HCT116 (cell line): ENCODE results near the gene TFF1. TPM values are rescaled to one million over a fixed set of nuclear protein-coding genes. Genes with fewer than 3 reads are reported as not detected.

Experiments
- ATAC-seq: fragments of 200-7000 bp; cut with Tn5 transposase; 2 replicates; pipeline ENCODE4 v1.9.1; 2020; ENCODE audit warnings: mild to moderate bottlenecking, moderate library complexity
- BruUV-seq: library from RNA; stranded (reverse); fragments of 400-500 nt; replicated peaks from 2 replicates; lab custom pipeline; 2021; lab: Mats Ljungman, UMichigan
- CTCF ChIA-PET: fragments of 300-600 bp; sonication (Branson Sonifier 250); formaldehyde crosslinking; loops from one replicate; lab custom pipeline; 2021; ENCODE audit warnings: antibody characterized with exemption; lab: Charles Lee
- POLR2A ChIA-PET: fragments of 300-600, 350-600 bp; sonication (Branson Sonifier 250); formaldehyde crosslinking; loops from one replicate; lab custom pipeline; 2021; ENCODE audit warnings: antibody characterized with exemption; lab: Charles Lee
- RAD21 ChIA-PET, 2 experiments: fragments of 300-600 bp; sonication (Branson Sonifier 250); formaldehyde crosslinking; loops; one replicate each; lab custom pipeline; 2023; ENCODE audit warnings: low total read pairs in 2 of 2; ENCODE audit not compliant: uncharacterized antibody in 2 of 2, unreplicated experiment in 2 of 2, low non-redundant PET in 1 of 2; lab: Charles Lee
- DNase-seq: peaks from one replicate; pipeline ENCODE4 v3.0.0-alpha.2; 2010; ENCODE audit warnings: low read depth, low spot score
- H2AFZ ChIP-seq: fragments of 200-600 bp; shearing (Covaris generic), sonication (generic); 2 replicates; pipeline ENCODE4 v1.6.1; 2017; ENCODE audit warnings: low read depth, mixed run types, mixed read lengths, antibody characterized with exemption, low read length; ENCODE audit not compliant: poor library complexity, severe bottlenecking
- H3K27ac ChIP-seq: 2 replicates; pipeline ENCODE4 v1.5.1; 2012; ENCODE audit warnings: low read depth, low read length
- H3K27me3 ChIP-seq: fragments of 200-600 bp; sonication (generic); 2 replicates; pipeline ENCODE4 v1.6.1; 2016; ENCODE audit warnings: mixed run types, low read length, mixed read lengths; ENCODE audit not compliant: insufficient read depth
- H3K36me3 ChIP-seq, 2 experiments: fragments of 200-500 bp in 1 of 2; fragments of 200-600 bp in 1 of 2; sonication (Bioruptor generic) in 1 of 2; sonication (generic) in 1 of 2; 2 replicates each; pipeline versions ENCODE4 v1.5.1 to v1.6.1; 2014 to 2016; ENCODE audit warnings: low read length in 2 of 2, inconsistent platforms in 1 of 2, mixed read lengths in 1 of 2, mixed run types in 1 of 2; ENCODE audit not compliant: insufficient read depth in 2 of 2, control insufficient read depth in 1 of 2
- H3K4me1 ChIP-seq, 2 experiments: fragments of 200-600 bp in 1 of 2; sonication (generic) in 1 of 2; 2 replicates each; pipeline versions ENCODE4 v1.5.1 to v1.6.1; 2012 to 2017; ENCODE audit warnings: low read length in 2 of 2, inconsistent platforms in 1 of 2, mild to moderate bottlenecking in 1 of 2, mixed read lengths in 1 of 2, mixed run types in 1 of 2, moderate library complexity in 1 of 2; ENCODE audit not compliant: insufficient read depth in 2 of 2, control insufficient read depth in 1 of 2
- H3K4me2 ChIP-seq: fragments of 200-600 bp; sonication (generic); 2 replicates; pipeline ENCODE4 v1.6.1; 2017; ENCODE audit warnings: mixed run types, low read length, mixed read lengths
- H3K4me3 ChIP-seq, 2 experiments: fragments of 200-600 bp in 1 of 2; sonication (generic) in 1 of 2; replicated peaks in 1 of 2; 2 replicates each; pipeline ENCODE4 v1.5.1; 2011 to 2016; ENCODE audit warnings: low read length in 2 of 2, control low read depth in 1 of 2, low read depth in 1 of 2, mild to moderate bottlenecking in 1 of 2, mixed read lengths in 1 of 2, mixed run types in 1 of 2
- H3K79me2 ChIP-seq: fragments of 200-600 bp; sonication (generic); 2 replicates; pipeline ENCODE4 v1.6.1; 2017; ENCODE audit warnings: mild to moderate bottlenecking, mixed run types, low read length, moderate library complexity, mixed read lengths; ENCODE audit not compliant: insufficient read depth
- H3K9ac ChIP-seq: fragments of 200-600 bp; sonication (generic); 2 replicates; pipeline ENCODE4 v1.6.1; 2016; ENCODE audit warnings: low read length, mixed read lengths
- H3K9me2 ChIP-seq: fragments of 200-600 bp; sonication (generic), shearing (Covaris generic); 2 replicates; pipeline ENCODE4 v1.6.1; 2017; ENCODE audit warnings: mixed run types, mild to moderate bottlenecking, moderate library complexity; ENCODE audit not compliant: insufficient read depth
- H3K9me3 ChIP-seq, 2 experiments: fragments of 200-500 bp in 1 of 2; fragments of 200-600 bp in 1 of 2; sonication (Bioruptor generic) in 1 of 2; sonication (generic) in 1 of 2; 2 replicates each; pipeline ENCODE4 v1.6.1; 2014 to 2017; ENCODE audit warnings: low read length in 2 of 2, mixed read lengths in 2 of 2, inconsistent platforms in 1 of 2, low read depth in 1 of 2, mild to moderate bottlenecking in 1 of 2, mixed run types in 1 of 2, moderate library complexity in 1 of 2; ENCODE audit not compliant: control insufficient read depth in 1 of 2, insufficient read depth in 1 of 2
- H4K20me1 ChIP-seq: fragments of 200-600 bp; sonication (generic), shearing (Covaris generic); 2 replicates; pipeline ENCODE4 v1.6.1; 2017; ENCODE audit warnings: mixed run types, mild to moderate bottlenecking, moderate library complexity; ENCODE audit not compliant: insufficient read depth
- CBX3 ChIP-seq: IDR thresholded peaks from 2 replicates; pipeline ENCODE4 v1.6.1; 2012; ENCODE audit warnings: low read depth
- EGR1 ChIP-seq: IDR thresholded peaks from 2 replicates; pipeline ENCODE4 v1.6.1; 2012; ENCODE audit warnings: low read depth
- EZH2 ChIP-seq: fragments of 200-600 bp; sonication (generic); IDR thresholded peaks from 2 replicates; pipeline ENCODE4 v1.6.1; 2017; ENCODE audit warnings: antibody characterized with exemption, mixed run types
- EZH2phosphoT487 ChIP-seq: fragments of 200-600 bp; IDR thresholded peaks from 2 replicates; pipeline ENCODE4 v1.6.1; 2018; ENCODE audit warnings: antibody characterized with exemption, borderline replicate concordance
- FOSL1 ChIP-seq: IDR thresholded peaks from 2 replicates; pipeline ENCODE4 v1.6.1; 2012; ENCODE audit warnings: low read depth
- JUND ChIP-seq: IDR thresholded peaks from 2 replicates; pipeline ENCODE4 v1.6.1; 2012
- POLR2A ChIP-seq: IDR thresholded peaks from 2 replicates; pipeline ENCODE4 v1.7.0; 2011; ENCODE audit warnings: borderline replicate concordance; ENCODE audit not compliant: insufficient read depth, insufficient read length; ENCODE audit errors: extremely low read depth
- RAD21 ChIP-seq: IDR thresholded peaks from 2 replicates; pipeline ENCODE4 v1.6.1; 2012; ENCODE audit warnings: low read depth, mild to moderate bottlenecking
- SIN3A ChIP-seq: IDR thresholded peaks from 2 replicates; pipeline ENCODE4 v1.6.1; 2012; ENCODE audit warnings: low read depth
- SP1 ChIP-seq: IDR thresholded peaks from 2 replicates; pipeline ENCODE4 v1.6.1; 2012; ENCODE audit warnings: low read depth
- SRF ChIP-seq: IDR thresholded peaks from 2 replicates; pipeline ENCODE4 v1.6.1; 2012; ENCODE audit warnings: low read depth
- TCF7L2 ChIP-seq: IDR thresholded peaks from 2 replicates; pipeline ENCODE4 v1.7.0; 2011; ENCODE audit warnings: borderline replicate concordance, inconsistent platforms; ENCODE audit not compliant: insufficient read depth, insufficient read length; ENCODE audit errors: extremely low read depth
- ZFX ChIP-seq: fragments of 450-650 bp; IDR thresholded peaks from 2 replicates; pipeline ENCODE4 v1.6.1; 2017
- ZNF274 ChIP-seq: fragments of 200-500 bp; sonication (Bioruptor generic); IDR thresholded peaks from 2 replicates; pipeline ENCODE4 v1.6.1; 2014; ENCODE audit warnings: mild to moderate bottlenecking, low read depth, low read length, inconsistent platforms
- intact Hi-C: fragments of 100-400 bp; cut with micrococcal nuclease; formaldehyde crosslinking; loops from 2 replicates; pipeline ENCODE4 v1.10.0; 2022
- total RNA-seq: library from RNA; stranded (reverse); gene quantifications from one replicate; pipeline ENCODE4 v1.2.1, GENCODE V29; 2021; ENCODE audit not compliant: unreplicated experiment
- TF ChIP-seq, protein P1 (sequence below): IDR thresholded peaks from 2 replicates; pipeline ENCODE4 v1.6.1; 2012
- TF ChIP-seq, protein P2 (sequence below), 3 experiments: fragments of 200-600 bp in 1 of 3; sonication (generic) in 1 of 3; IDR thresholded peaks in 2 of 3; conservative IDR thresholded peaks in 1 of 3; 2 replicates each; pipeline ENCODE4 v1.5.1; 2012 to 2017; ENCODE audit warnings: low read depth in 2 of 3, low read length in 2 of 3, antibody characterized with exemption in 1 of 3, borderline replicate concordance in 1 of 3, control low read depth in 1 of 3, mild to moderate bottlenecking in 1 of 3, mixed read lengths in 1 of 3, mixed run types in 1 of 3, moderate library complexity in 1 of 3; ENCODE audit not compliant: insufficient read depth in 1 of 3
- TF ChIP-seq, protein P3 (sequence below): IDR thresholded peaks from 2 replicates; pipeline ENCODE4 v1.6.1; 2012; ENCODE audit warnings: low read depth
- TF ChIP-seq, protein P4 (sequence below): IDR thresholded peaks from 2 replicates; pipeline ENCODE4 v1.6.1; 2011; ENCODE audit warnings: mild to moderate bottlenecking, low read length, moderate library complexity; ENCODE audit not compliant: insufficient replicate concordance; ENCODE audit errors: extremely low read depth

TFF1 gene
- total RNA-seq, 1 experiment from 2014 or later, result 0.61 TPM

DNA sequence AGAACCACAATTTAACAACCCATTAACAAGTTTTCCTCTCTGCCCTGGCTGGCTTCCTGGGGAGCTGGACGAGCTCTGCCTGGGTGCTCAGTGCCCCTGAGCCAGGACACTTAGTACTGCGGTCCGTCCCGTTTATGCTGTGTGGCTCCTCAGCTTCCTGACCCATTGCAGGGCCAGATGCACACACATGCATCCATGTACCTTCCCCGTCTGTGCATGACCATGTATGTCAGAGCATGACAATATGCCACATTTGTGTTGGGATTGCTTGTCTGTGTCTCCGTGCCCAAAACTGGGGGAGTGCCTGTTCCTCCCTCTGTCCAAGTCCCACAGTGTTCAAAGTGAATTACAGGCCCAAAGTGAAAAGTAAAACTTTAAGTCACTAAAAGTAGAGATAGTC, 41.4 kb downstream of the TFF1 start:
- H4K20me1 ChIP-seq, result no peaks in the 10 kb centered on the region
- no peak overlapping the region for H3K9ac ChIP-seq
- no peak overlapping the region for H3K4me3 ChIP-seq
- intact Hi-C loops, result no loop called here
- ATAC-seq (no peak), DNase-seq (no peak)
- no peak overlapping the region for H2AFZ ChIP-seq
- CTCF ChIA-PET, result interaction anchor here (1.0 kb wide), 1 partner anchor 15 kb away, joined by 6 read pairs; no protein-coding TSS in a partner anchor
- no peak overlapping the region for H3K27ac ChIP-seq
- TF ChIP-seq ZFX (no peak), TCF7L2 (no peak), EZH2phosphoT487 (no peak), SIN3A (no peak), RAD21 (no peak), SRF (no peak), FOSL1 (no peak), CBX3 (no peak), POLR2A (no peak), ZNF274 (no peak), EZH2 (no peak), EGR1 (no peak), JUND (no peak), SP1 (no peak)
- TF ChIP-seq, protein P1, sequence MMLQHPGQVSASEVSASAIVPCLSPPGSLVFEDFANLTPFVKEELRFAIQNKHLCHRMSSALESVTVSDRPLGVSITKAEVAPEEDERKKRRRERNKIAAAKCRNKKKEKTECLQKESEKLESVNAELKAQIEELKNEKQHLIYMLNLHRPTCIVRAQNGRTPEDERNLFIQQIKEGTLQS, result no peak
- TF ChIP-seq, protein P2, sequence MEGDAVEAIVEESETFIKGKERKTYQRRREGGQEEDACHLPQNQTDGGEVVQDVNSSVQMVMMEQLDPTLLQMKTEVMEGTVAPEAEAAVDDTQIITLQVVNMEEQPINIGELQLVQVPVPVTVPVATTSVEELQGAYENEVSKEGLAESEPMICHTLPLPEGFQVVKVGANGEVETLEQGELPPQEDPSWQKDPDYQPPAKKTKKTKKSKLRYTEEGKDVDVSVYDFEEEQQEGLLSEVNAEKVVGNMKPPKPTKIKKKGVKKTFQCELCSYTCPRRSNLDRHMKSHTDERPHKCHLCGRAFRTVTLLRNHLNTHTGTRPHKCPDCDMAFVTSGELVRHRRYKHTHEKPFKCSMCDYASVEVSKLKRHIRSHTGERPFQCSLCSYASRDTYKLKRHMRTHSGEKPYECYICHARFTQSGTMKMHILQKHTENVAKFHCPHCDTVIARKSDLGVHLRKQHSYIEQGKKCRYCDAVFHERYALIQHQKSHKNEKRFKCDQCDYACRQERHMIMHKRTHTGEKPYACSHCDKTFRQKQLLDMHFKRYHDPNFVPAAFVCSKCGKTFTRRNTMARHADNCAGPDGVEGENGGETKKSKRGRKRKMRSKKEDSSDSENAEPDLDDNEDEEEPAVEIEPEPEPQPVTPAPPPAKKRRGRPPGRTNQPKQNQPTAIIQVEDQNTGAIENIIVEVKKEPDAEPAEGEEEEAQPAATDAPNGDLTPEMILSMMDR (IDR thresholded peaks at IDR 0.05 in 2 of 3, conservative IDR thresholded peaks at IDR 0.05 in 1 of 3; ENCODE audit: borderline replicate concordance in 1 of 3, insufficient read depth in 1 of 3, low read depth in 2 of 3, low read length in 2 of 3), result no peak
- TF ChIP-seq, protein P3, sequence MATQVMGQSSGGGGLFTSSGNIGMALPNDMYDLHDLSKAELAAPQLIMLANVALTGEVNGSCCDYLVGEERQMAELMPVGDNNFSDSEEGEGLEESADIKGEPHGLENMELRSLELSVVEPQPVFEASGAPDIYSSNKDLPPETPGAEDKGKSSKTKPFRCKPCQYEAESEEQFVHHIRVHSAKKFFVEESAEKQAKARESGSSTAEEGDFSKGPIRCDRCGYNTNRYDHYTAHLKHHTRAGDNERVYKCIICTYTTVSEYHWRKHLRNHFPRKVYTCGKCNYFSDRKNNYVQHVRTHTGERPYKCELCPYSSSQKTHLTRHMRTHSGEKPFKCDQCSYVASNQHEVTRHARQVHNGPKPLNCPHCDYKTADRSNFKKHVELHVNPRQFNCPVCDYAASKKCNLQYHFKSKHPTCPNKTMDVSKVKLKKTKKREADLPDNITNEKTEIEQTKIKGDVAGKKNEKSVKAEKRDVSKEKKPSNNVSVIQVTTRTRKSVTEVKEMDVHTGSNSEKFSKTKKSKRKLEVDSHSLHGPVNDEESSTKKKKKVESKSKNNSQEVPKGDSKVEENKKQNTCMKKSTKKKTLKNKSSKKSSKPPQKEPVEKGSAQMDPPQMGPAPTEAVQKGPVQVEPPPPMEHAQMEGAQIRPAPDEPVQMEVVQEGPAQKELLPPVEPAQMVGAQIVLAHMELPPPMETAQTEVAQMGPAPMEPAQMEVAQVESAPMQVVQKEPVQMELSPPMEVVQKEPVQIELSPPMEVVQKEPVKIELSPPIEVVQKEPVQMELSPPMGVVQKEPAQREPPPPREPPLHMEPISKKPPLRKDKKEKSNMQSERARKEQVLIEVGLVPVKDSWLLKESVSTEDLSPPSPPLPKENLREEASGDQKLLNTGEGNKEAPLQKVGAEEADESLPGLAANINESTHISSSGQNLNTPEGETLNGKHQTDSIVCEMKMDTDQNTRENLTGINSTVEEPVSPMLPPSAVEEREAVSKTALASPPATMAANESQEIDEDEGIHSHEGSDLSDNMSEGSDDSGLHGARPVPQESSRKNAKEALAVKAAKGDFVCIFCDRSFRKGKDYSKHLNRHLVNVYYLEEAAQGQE, result no peak
- TF ChIP-seq, protein P4, sequence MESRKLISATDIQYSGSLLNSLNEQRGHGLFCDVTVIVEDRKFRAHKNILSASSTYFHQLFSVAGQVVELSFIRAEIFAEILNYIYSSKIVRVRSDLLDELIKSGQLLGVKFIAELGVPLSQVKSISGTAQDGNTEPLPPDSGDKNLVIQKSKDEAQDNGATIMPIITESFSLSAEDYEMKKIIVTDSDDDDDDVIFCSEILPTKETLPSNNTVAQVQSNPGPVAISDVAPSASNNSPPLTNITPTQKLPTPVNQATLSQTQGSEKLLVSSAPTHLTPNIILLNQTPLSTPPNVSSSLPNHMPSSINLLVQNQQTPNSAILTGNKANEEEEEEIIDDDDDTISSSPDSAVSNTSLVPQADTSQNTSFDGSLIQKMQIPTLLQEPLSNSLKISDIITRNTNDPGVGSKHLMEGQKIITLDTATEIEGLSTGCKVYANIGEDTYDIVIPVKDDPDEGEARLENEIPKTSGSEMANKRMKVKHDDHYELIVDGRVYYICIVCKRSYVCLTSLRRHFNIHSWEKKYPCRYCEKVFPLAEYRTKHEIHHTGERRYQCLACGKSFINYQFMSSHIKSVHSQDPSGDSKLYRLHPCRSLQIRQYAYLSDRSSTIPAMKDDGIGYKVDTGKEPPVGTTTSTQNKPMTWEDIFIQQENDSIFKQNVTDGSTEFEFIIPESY, result no peak
- H3K9me3 ChIP-seq, result no peaks in the 10 kb centered on the region
- no peaks in the 10 kb centered on the region for H3K4me1 ChIP-seq
- no peaks in the 10 kb centered on the region for H3K36me3 ChIP-seq
- H3K9me2 ChIP-seq, result no peaks in the 10 kb centered on the region
- peaks cover 9% of the 10 kb centered on the region; the same call in 1 of the 2 replicates for H3K27me3 ChIP-seq
- no peak overlapping the region for H3K4me2 ChIP-seq
- no peaks in the 10 kb centered on the region for H3K79me2 ChIP-seq
- BruUV-seq, result no TSS peak
- POLR2A ChIA-PET, result interaction anchor here (1.5 kb wide), 1 partner anchor 11 kb away, joined by 4 read pairs; no protein-coding TSS in a partner anchor
- RAD21 ChIA-PET, result no interaction called here
